NOMO-1 treated with DMSO at 0.1 percent for 48 hours (cell line): Measurements from ENCODE around the gene CCDC63.
A peak's percentile ranks its signal among the peaks of the same experiment; 100 is the strongest.

ENCODE experiments used
- DNase-seq: peaks from one replicate; lab custom pipeline; 2025; ENCODE audit not compliant: unreplicated experiment; lab: John Stamatoyannopoulos, UW

Gene CCDC63

DNA sequence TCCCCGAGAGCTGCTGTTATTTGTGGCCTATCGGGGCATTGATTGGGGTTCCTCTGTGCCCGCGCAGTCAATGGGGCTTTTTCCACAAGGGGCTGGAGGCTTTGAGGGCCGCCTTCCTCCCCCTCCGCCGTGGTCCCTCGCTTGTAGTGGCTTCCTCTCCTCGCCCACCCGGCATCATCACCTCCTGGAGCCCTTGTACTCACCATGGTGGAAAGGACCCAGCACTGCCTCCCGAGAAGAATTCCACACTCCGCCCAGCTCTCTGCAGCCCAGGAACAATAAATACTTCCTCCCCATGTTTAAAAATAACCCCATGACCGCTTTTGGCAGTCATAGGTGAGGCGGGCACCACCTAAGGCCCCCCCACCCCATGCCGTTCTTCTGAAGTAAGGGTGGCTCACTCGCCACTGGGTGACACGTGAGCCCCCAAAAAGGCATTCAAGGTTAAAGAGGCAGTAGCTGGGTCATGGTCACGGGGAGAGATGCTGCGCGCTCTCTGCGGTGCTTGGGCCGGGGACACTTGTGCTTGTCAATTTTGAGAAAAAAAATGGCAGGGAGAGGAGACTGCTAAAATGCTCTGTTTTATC lies 73.6 kb downstream of the CCDC63 start, which contains the start of gene MYL2:
MYL2 (minus strand) TSS at position 256 of the 587 bp plus-strand sequence; CDS start at position 206, 50 bp downstream.
- DNase-seq = no peak

DNA sequence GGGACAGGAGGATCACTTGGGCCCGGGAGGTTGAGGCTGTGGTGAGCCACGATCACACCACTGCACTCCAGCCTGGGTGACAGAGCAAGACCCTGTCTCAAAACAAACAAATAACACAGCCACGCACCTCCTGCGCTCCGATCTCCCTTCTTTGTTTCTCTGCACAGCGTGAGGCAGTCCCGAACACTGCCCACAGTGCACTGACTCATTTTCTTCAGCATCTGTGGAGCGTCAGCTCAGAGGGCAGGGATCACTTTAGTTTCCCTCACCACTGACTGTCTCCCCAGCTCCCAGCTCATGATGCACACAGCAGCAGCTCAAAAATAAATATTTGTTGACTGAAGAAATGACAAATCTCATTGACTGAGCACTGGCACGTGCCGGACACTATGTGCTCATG lies 74.5 kb downstream of the CCDC63 start:
- no peak for DNase-seq

DNA sequence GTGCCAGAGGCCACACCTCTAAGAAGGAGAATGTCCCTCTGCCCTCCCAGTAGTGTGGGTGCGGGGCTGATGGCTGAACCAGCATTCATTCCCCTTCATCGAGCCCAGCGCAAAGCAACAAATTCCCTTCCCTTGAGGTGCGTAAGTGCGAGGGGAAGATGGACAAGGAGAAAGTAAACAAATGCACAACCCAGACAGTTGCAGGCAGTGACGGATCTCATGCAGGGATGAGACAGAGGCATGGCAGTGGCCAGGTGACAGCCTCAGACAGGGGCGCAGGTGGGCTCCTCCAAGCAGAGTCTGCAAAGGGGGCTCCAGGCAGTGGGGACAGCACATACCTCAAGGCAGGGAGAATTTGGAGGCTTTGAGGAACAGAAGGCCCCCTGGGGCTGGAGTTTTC lies 75.9 kb downstream of the CCDC63 start:
- no peak for DNase-seq

DNA sequence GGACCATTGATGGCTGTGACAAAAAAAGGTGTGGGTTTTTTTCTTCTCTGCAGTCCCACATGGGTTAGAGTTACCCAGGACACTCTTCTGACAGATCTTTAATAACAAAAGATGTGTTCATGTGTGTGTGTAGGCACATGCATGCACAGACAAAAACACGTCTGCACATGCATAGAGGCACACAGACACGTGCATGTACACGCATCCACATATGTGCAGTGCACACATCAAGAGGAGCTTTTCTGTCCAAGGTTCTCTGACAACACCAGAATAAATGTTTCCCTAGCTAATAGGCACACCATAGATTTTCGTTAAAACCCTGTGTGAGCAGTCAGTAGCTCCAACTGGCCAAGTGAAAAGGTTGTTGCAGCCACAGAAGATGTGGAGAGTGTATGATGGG lies 76.4 kb downstream of the CCDC63 start:
- DNase-seq = no peak

DNA sequence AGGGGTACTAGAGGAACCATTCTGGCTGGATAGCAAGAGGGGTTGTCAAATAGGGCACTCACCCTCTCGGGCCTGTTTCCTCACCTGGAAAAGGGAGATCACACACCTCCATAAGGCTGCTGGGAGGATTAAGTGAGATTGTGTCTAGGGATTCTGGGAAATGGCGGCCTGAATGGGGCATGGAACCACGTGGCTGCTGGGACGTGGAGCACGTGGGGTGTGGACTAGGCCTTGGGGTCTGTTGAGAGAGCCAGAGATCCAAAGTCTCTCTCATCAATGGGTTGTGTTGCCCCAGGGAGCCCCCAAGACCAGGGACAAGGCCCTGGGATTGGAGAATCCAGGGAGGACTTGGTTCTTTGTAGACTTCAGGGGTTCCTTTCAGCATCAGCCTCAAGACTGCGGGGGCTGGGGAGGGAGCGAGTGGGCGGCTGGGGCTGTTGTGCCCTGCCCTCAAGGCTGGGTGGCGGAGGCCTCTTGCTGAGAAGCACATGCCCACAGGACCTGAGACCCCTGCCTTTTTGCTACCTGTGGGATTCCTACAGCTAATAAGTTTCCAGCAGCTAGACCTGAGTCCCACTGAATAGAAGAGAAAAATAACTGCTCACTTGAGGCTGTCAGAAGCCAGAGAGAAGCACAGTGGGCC lies 77.0 kb downstream of the CCDC63 start:
- no peak for DNase-seq

DNA sequence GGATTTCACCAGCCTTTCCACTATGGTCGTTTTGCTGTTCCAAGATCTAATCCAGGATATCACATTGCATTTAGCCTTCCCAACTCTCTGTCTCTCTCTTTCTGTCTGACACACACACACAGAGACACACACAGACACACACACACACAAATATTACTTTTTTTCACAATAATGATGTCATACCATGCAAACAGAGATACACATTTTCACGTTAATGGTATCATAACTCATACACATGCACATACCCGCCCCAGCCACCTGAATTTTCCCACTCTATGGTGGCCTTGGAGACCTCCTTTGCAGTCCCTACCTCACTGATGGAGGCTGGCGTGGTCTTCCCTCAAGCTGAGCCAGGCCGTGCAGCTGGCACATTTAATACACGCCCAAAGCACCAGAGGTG lies 80.8 kb downstream of the CCDC63 start:
- DNase-seq = no peak

DNA sequence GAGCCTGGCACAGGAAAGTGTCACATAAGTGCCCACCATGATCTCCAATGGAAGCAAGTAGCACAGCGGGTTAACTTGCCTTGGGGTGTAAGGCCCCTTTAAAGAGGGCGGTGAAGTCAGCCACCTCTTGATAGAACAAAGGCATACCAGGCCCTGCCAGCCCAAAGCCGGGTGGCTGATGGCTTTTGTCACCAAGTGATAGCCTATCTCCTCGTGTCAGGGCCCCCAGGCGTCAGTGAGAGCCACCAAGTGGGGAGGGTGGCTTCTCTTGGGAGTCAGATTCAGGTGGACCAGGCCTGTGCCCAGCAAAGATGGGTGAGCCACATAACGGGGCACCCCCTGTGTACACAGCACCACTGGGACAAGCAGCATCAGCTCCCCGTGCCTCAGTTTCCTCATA lies 81.9 kb downstream of the CCDC63 start:
- DNase-seq = no peak

DNA sequence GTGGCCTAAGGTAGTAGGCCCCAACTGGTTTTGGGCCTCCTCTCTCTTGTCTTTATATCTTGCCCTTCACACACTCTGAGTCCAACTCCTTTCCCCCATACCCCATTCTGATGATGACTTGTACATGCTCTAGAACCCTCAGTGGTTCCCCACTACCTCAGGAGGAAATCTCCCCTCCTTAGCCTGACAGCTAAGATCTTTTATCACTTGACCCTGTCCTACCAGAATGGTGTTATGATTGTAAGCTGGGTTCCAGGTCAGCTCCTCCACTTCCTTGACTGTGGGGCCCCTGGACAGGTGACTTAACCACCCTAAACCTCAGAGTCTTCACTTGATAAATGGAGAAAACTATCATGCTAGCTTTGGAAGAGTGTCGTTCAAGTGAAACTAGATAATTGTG lies 83.0 kb downstream of the CCDC63 start:
- no peak for DNase-seq

DNA sequence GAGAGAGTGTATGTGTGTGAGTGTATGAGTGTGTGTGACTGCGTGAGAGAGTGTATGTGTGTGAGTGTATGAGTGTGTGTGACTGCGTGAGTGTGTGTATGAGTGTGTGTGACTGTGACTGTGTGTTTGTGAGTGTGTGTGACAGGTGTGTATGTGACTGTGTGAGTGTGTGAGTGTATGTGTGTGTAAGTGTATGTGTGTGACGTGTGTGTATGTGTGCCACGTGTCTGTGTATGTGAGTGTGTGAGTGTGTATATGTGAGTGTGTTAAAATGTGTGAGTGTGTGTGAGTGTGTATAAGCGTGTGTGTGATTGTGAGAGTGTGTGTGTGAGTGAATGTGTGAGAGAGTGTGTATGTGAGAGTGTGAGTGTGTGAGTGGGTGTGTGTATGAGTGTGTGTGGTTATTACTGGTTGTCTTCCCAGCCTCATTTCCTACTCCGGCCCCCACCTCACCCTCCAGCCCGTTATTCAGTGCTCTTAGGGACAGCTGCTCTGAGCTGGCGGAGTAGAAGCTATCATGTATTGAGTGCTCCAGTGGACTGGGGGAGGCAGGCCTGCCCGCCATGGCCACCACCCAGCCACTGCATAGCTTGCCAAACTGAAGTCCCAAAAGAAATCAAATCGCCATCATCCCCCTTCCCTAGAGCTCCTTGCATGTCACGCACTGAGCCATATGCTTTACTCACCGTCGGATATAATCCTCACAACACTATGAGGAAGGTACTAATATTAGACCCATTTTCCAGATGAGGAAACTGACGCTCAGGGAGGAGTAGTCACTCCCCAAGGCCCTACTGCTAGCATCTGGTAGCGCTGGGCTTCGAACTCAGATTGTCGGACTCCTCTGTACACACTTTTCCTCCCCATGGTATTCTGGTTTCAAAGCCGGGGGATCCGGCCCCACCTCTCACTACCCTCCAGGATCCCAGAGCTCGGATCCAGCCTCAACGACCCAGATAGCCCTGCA lies 83.8 kb downstream of the CCDC63 start:
- no peak for DNase-seq

DNA sequence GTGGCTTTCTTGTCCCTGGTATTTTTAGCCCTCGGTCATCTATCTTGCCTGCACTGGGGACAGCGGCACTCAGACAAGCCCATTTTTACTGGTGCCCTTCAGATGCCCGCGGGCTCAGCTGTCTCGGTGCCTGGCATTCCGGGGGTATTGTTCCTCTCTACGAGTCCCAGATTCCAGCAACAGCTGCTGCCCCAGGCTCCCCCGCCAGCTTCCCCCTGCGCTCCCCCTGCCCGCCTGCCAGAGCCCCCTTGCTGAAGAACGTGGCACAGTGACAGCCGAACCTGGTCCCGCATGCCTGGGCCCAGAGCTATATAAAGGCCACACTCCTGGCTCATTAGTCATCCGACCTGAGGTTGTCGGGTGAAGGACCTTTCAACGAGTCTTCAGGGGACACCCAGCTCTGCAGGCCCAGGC lies 84.5 kb downstream of the CCDC63 start:
- no peak for DNase-seq

DNA sequence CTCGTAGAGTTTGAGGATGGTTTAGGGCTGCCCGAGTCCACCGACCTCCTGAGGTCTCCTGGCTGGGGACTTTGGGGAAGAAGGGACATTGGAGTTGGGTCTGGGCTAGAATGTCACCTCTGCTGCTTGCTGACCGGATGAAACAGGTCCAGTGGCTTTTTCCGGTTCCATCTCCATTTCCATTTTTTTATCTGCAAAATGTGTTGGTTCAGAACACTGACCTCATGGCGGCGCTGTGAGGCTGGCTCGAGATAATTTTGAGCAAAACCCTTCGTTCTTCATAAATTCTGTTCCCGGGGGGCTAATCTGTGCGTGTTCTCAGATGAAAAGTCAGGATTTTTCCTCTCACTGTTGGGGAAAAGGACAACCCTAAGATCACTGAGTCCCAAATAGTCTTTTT lies 85.3 kb downstream of the CCDC63 start:
- no peak for DNase-seq

DNA sequence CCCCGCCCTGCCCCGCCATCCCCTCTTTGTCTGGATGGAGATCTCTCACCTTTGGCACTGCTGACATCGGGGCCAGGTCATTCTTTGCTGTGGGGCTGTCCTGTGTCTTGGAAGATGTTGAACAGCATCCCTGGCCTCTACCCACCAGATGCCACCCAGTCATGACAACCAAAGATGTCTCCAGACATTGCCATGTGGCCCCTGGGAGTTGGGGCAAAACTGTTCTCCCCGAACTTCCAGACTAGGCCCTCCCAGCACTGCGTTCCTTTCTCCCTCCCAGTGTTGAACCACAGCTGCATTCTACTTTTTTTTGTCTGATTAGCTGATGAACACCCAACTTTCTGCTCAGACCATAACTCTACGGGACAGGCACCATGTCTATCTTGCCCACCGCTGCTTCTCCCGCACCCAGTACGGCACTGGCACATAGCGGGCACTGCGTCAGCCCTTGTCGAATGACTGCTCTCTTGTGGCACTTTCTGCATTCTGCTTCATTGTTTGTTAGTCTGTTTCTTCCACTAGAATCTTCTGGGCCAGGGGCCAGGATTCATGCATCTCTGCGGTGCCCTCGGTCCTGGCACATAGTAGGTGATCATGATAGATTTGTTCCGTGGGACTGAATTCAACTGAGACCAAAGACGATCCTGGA lies 86.7 kb downstream of the CCDC63 start:
- no peak for DNase-seq

DNA sequence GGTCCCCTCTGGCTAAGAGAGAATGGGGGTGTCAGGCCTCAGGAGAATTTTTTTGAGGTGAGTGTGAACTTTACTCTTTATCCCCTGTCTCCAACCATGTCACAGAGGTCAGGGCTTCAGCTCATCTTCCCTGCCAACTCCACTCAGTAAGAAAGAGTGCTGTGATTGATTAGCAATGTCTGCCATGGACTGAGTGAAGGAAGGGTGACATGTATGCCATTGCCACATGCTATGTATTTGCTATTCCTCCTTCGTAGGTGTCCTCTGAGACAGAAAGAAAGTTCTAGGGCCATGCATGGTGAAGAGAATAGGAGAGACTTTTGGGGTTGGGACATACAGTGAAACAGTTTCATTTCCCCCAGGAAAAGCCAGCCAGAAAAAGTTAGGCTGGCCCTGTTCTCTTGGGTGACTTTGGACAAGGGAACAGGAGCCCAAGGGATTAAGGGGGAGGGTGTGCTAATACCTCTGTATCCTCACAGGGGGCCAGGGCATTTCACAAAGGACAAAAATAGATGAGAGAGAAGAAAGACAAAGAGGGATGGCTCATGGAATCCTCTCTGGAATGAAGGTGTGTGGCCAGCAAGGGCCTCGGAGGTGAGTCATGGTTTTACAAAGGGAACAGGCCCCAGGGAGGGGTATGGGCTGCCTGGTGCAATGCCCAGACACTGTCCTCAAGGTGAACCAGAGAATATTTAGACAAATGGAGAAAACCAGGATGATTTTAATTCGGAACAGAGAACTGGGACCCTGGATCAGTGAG lies 87.5 kb downstream of the CCDC63 start:
- no peak for DNase-seq

DNA sequence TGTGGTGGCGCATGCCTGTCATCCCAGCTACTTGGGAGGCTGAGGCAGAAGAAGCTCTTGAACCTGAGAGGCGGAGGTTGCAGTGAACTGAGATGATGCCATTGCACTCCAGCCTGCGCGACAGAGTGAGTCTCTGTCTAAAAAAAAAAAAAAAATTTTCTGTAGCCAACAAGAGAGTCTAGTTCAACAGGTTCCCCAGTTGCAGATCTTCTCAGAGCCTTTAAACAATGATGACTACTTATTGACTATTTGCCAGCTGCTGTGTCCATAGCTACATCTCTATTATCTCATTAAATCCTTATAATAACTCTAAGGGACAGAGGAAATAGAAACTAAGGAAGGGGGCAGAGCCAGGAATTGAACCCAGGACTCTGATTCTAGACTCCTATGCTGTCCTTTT lies 88.8 kb downstream of the CCDC63 start:
- DNase-seq = no peak

DNA sequence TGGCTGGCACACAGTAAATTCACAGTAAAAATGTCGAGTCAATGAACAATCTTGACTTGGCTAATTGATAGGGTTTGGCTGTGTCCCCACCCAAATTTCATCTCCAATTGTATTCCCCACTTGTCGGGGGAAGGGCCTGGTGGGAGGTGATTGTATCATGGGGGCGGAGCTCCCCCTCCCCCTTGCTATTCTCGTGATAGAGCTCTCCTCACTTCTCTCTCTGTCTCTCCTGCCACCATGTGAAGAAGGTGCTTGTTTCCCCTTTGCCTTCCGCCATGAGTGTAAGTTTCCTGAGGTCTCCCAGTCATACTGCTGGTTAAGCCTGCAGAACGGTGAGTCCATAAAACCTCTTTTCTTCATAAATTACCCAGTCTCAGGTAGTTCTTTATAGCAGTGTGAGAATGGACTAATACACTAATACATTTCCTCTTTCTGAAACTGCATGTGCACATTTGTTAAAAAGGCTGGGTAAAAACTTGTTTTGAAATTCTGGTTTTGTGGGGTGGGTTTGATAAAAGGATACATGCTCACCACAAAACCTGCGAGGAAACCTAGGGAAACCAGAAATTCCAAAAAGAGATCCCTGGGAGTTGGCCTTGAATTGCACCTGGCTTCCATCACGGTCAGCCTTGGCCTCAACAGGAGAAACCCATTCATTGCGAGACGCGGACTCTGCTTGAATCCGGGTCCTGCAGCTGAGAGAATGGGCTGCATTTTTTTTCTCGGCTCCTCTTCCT lies 89.7 kb downstream of the CCDC63 start:
- no peak for DNase-seq

DNA sequence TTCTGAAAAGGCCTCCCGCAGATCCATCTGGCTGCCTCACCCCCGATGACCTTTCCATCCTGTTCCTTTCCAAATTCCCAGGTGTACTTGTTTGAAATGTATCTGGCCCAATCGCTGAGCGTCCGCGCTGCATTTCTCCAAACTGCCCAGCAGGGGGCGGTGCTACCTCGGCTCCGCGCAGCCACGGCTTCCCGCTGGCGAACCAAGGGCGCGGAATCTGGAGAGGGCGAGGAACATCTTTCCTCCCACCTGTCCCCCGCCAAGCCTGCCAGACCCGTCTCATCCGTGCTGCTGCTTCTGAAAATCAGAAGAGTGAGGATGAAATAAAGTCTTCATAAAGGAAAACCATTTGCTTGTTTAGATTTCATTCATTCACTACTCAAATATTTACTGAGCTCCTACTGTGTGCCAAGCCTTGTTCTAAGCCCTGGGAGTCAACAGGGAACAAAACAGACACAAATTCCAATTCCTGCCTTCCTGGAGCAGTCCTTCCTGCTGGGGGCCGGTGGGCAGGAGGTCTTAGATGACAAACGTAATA lies 90.4 kb downstream of the CCDC63 start:
- peak; percentile 30 for DNase-seq

DNA sequence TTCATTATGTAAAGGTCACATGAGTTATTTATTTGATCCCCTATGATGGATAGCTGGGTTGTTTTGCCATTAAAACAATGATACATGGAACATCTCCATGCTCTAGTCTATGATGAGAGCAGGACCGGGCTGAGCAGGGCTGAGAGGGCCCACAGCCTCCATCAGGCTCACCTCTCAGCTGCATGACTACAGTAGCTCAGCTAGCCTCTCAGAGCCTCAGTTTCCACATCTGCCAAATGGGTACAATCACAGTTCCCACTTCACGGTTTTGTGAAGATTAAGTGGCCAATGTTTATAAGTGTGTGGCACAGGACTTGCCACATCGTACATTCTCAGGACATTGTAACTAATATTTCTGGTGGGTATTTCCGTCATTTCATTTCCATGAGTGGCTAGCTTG lies 93.5 kb downstream of the CCDC63 start:
- no peak for DNase-seq

DNA sequence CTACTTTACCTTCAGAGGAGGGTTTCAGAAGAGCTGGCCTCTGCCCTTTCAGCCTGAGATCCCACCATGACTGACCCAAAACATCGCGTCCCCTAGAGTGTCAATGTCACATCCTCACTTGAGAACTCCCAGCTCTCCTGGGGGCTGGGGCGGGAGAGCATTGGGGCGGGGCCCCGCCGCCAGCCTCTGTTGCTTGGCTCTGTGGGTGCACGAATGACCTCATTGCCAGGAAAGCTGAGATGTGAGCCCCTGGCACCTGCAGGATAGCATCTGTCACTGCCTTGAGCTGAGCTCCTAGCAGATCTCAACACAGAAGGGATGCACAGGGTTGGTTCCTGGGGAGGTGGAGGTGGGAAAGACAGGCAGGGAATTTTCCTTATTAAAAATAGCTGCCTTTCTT lies 94.1 kb downstream of the CCDC63 start:
- DNase-seq = no peak

DNA sequence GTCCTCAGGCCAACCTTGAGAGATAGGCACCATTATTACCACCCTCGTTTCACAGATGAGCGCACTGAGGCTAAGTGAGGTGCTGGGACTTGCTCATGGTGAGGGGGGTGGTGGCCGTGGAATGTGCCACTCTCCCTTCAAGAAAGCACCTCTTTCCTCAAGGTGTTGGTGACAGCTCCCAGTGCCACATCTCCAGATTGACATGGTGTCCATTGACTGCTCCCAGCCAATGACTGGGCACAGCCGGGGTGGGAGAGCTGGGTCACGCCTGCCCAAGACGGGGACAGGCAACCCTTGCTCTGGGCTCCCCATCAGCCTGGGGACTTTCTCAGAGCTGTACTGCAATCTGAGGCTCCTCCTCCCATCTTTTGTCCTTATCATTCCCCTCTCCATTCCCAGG lies 94.6 kb downstream of the CCDC63 start:
- no peak for DNase-seq

DNA sequence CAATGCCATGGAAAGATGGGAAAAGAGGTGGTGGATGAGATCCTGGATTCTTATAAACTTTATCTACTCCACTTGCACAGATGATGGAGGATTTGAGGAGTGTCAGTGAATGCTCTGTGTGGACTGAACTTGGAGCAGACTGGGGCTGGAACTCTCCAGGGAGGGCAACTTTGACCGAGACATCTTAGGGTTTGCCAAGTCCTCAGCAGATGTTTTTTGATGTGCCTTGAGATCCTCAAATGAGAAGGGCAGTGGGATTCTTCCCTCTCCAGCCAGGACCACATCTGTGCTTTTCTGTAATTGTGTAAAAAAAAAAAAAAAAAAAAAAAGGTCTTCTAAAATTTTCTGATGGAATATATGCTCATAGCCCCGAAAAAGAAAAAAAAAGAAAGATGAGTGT lies 96.6 kb downstream of the CCDC63 start:
- no peak for DNase-seq
